GM19099 (cell line): ENCODE results near the gene SOX6.

Experiments used
- POLR2A ChIP-seq: IDR thresholded peaks from 3 replicates; pipeline ENCODE4 v1.6.1; 2011; ENCODE audit warnings: low read depth; ENCODE audit not compliant: insufficient read length; ENCODE audit errors: extremely low read depth

Gene SOX6

DNA sequence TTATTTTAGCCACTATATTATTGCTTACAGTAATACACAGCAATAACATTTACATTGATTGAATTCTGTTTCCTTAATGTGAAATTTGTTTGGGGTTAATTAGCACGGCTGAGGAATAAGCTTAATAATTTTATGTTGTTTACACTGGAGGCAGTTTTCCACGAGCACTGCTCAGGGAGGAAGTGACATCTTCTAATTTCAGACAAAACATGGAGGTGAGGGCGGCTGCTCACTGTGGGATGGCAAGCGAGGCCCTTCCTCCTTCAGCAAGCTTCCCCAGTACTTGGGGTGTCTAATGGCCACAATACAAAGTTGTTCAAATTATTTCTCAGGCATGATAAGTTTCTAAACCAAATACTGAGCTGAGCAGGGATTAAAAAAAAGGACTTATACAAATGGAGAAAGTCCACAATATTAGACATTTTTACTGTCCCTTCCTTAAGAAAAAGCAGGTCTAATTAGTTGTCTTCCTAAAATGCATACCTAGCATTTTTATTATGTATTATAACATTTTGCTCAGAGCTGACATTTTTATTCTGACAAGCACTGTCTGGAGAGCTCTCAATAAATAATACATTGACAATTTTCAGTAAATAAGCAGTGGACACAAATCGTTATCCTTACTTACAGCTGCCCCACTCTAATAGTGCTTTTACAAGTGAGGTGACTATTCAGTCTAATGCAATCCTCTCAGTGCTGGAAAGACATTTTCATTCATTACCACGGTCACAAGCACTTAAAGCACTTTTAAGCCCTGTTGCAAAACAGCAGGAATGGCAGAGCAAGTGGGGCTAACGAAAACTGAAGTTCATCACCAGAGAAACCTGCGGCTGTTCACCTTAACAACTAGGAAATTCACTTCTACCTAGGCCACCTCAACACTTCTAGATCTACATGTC lies 56.2 kb downstream of the SOX6 start:
- TF ChIP-seq POLR2A = no peak

DNA sequence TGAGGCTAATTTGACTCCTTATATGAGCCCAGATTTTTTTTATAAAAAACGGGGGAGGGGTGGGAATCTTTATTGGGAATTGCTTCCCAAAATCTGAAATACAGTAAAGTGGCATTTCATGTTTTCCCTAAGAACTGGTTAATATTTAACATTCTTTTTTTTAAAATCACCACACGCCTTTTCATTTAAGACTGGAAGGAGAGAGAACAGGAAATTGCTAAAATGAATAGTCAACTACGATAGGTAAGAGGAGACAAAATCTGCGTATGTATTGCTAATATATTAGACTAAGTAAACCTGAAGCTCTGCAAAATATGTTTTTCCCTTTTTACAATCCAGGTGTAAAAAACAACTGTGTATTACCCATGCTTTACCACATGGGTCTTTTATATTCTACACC lies 57.0 kb downstream of the SOX6 start:
- TF ChIP-seq POLR2A = no peak

DNA sequence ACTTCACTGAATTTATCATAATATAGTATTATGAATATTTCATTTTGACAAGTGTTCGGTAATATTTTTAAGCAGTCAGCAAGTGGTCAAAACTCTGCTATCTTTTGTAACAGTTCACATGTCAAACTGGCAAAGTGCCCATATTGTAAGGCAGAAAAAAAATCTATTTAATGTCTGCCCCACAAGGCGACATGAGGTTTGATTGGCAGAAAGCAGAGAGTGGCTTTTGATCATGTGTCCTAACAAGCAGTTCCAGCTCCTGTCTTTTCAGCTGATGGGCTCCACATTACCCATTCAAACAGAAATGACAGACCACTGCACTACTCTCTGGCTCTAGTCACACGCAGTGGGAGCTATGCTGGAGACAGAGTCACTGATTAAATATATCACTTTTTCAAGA lies 59.0 kb downstream of the SOX6 start:
- no peak for TF ChIP-seq POLR2A

DNA sequence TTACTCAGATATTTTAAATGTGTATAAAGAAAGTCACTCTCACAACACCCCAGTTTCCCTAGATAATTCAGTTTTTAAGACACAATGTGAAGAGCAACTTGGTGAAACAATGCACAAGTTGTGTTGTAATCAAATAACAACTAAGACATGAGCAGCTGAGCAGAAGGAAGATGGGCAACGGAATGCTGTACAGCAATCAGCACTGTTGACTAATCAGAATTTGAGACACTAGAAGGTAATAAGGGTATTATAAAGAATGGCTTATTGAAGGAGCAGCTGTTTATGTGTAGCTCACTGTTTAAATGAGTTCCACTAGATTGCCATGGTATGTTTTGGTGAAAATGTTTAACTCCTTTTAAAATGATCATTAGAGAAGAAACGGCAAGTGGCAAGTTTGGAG lies 60.1 kb downstream of the SOX6 start:
- TF ChIP-seq POLR2A = no peak

DNA sequence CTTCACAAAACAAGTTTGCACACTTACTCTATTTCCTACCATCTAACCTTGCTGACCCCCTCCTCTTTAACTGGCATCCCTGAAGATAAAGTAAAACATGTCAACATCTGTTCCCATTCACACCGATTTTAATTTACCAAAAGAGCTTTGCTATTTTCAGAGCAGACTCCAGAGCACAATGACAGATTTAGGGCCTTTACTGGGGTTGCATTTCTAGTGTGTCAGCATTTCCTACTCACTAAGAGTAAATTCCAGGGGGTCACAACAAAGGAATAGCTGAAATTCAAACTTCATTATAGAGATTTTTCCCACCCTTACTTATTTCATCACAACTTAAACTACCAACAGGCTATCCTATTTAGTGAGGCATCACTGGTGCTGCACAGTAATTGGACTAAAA lies 60.8 kb downstream of the SOX6 start:
- no peak for TF ChIP-seq POLR2A

DNA sequence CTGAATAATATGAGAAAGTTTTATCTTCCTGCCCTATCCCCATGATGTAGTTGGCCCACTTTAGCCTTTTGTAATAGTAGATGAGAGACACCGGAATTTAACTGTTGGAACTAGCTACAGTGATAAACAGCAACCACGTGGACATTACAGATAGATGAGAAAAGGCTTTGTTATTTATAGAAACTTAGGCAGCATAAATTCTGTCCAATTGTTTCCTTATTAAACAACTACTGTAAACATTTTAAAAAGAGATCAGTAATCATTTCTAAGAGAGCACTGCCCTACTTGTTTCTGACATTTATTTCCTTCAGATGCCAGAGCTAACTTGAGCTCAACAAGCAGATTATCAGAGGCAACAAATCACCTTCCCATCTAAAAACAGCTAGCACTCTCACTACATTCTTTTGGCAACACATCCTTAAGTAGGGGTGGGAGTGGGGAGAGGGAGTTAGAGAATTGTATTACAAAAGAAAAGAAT lies 63.1 kb downstream of the SOX6 start:
- no peak for TF ChIP-seq POLR2A

DNA sequence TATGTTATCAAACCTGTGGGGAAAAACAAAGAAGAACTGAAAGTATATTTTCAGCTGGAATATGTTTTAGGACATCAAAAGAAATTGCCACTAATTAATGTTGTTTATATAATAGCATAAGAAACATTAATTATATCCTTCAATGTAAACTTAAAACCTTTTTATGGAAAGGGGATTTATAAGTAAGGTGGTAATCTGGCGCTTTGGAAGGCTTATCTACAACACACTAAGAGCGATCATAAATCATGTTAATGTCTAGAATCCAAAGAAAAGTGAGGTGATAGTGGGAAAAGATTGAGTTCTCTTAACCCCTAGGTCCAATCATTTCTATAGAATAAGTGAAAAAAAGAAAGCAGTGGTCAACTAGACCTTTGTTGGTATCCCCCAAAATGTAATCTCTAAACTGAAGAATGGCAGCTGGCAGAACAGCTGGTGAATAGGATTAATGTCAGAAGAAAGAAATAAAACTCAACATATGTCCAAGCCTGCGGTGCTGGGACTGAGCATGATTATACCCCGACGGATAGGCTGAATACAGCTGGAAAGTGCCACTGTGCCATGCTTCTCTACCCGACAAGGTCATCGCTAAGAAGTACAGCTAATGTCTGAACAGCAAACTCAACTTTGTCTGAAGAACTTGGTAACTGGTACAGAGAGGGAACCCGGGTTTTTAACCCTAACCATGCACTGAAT lies 64.0 kb downstream of the SOX6 start:
- no peak for TF ChIP-seq POLR2A

DNA sequence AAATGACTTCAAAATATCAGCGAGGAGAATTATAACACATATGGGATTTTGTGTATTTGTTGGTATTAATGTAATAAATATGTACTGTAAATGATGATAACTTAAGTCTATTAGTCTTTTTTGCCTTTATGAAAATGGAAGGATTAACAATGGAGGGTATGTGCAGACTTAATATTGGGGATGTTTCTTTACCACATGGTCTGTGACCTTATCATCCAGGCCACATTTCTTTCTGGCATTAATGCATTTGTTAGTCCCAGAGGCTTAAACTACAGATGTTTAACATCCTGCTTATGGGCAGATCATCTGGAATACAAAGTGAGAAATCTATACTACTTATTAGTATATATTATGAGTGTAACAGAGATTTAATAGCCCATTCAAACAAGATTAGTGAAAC lies 64.6 kb downstream of the SOX6 start:
- TF ChIP-seq POLR2A = no peak

DNA sequence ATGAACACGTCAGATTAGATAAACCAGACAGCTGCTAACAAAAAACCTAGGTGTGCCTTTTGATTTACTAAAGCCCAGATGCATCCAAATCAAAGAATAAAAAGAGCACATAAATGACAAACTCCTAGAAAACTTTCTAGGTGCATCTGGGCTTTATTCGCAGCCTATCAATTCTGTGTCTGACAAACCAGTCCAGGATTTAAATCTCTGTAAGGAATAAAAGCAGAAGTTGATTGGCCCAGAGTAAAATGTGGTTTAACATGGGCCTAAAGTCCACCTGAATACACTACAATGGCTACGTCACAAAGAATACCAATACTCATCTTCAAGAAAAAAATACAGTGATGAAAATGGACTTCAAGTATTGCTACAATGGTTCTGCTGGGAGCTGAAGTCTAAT lies 66.8 kb downstream of the SOX6 start:
- no peak for TF ChIP-seq POLR2A

DNA sequence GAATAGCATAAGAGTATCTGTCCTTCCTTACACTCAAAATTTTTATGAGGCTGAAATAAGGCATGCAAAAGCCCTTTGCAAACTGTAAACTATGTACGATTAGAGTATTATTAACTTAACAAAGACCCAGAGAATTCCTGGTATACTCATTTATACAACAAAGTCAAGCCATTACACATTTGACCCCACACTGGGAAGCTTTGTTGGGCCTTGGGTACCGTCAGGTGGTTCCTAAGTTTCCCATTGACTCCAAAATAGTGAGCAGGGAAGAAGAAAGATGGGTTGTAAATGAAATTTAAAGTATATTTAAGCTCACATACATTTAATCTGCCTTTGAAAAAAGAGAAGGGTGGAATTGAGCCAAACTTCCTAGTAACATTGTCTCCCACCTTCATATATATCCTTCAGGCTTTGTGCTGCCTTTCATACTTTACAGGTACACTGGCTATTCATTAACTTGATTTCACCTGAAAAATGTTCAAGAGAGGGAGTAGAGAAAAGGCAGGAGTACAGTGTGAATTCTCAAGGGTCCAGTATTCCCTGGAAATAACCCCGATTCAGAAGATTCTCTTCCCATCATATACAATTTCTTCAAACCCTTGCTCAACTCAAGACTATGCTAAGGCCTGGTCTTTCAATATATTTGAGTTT lies 68.6 kb downstream of the SOX6 start:
- no peak for TF ChIP-seq POLR2A

DNA sequence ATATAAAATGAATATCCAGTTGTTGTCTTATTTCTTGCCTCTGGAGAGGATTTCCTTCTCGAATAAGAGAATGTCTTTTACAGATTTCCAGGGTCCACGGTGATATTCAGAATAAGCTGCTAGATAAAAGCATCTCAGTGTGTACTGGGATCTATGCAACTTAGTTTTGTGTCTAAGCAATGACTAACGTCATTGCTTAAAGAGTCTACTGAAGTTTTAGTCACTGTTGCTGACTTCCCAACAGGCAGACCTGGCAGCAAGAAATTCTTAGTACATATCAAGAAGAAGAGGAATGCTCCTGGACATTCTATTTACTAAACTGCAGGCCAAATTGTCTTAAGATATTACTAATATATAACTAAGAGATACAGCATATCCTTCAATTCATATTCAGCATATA lies 70.3 kb downstream of the SOX6 start:
- no peak for TF ChIP-seq POLR2A

DNA sequence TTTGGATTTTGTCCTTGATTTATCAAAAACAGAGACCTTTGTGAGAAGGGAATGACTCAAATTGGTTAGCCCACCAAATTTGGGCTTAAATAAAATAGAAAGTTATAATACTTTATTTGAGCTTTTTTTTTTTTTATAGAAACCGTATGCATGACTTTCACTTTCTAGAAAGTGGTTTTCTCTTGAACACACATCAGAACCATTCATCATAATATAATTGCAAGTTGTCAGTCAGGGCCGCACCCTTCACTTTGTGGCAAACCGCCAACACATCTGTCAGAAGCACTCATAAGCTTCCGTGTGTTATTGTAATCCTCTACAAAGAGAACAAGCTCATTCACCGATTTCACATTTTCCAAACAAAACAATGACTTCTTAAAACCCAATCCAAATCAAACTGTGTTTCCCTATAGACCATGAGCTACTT lies 76.1 kb downstream of the SOX6 start:
- TF ChIP-seq POLR2A = no peak

DNA sequence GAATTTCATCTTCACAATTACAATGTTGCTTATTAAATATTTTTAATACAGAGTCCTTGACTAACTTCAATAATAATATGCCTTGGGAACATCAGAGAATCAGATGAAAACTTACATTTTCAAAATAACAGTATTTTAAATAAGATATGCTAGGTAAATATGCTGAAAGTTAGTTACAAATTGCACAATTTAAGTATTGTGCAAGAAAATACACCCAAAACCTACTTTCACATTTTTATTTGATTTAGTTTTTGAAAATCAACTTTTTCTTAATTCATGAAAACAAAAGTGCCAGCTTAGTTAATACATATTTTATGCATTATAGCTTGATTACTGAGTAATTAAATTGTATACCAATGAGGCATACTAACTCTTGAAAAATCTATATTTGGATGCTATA lies 76.8 kb downstream of the SOX6 start:
- TF ChIP-seq POLR2A = no peak

DNA sequence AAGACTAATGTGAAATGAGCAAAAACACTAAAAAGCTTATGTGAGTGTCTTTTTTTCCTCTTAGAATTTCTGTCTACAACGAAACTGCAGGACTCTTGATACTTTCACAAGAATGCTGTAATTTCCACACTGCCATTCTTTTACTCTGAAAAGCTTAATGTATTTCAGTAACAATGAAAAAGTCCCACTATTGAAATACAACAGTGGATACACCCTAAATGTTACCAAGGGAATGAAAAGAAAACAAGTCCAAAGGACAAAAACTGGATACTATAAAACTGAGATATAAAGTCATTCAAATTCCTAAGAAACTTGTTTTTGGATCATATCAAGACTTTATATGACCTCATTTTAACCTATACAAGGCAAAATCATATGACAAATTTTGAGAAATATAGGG lies 77.4 kb downstream of the SOX6 start:
- no peak for TF ChIP-seq POLR2A

DNA sequence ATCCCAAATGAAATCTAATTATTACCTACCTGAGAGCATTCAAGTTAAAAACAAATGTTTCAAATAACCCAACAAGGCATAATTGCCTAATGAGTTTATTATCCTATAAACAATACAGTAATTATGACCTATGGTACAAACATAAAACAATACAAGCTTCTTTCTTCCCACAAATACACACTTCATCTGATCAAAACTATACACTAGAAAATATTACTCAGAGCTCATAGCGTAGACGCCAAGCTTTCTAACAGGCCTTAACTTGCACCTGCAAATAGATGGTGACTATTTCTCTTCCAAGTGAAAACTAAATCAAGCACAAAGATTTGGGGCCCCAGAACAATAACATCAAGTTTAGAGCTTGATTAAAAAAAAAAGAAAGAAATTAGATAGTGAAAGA lies 78.1 kb downstream of the SOX6 start:
- TF ChIP-seq POLR2A = no peak

DNA sequence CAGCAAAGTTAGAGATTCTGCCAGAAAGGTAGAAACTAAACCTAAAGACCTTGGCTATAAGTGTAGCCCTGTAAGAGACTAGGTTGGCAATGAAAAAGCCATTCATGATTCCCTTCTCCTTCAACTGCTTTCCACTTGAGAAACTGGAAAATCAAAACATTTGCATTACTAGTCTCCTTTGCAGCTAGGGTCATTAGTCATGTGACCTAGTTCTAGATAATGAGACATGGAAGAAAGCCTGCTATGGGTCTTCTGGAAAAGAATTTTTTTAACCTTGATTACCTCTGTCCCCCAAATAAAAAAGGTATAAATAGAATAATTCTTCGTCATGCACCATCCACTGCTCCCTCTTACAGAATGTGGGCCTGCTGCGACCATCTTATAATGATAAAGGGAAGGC lies 80.1 kb downstream of the SOX6 start:
- TF ChIP-seq POLR2A = no peak
